HT1080 (cell line): Measurements from ENCODE around the gene HNRNPM. TPM values are rescaled to one million over a fixed set of nuclear protein-coding genes. Genes with fewer than 3 reads are reported as not detected.

Source experiments
- total RNA-seq: library from RNA; depleted of rRNA; stranded (reverse); fragments of >200 nt; shearing (Covaris generic); gene quantifications from 2 replicates; pipeline ENCODE4 v1.2.3, GENCODE V29; 2014; rRNA removed

HNRNPM gene
- total RNA-seq, 1 experiment from 2014 or later, result 146 TPM

Other genes with a start within 250 kb of the HNRNPM start
- gene CERS4, start 235.6 kb upstream of the HNRNPM start, total RNA-seq, result 0.27 and 0.50 TPM in 2 replicates
- 88.7 and 93.7 TPM in 2 replicates for gene CD320, start 136.6 kb upstream of the HNRNPM start, total RNA-seq
- 35.0 and 39.4 TPM in 2 replicates for gene NDUFA7, start 123.6 kb upstream of the HNRNPM start, total RNA-seq
- gene RPS28, start 123.5 kb upstream of the HNRNPM start, total RNA-seq, result 1,252 and 1,259 TPM in 2 replicates
- gene KANK3, start 101.7 kb upstream of the HNRNPM start, total RNA-seq, result not detected in 2 replicates
- gene ANGPTL4, start 80.8 kb upstream of the HNRNPM start, total RNA-seq, result not detected in 2 replicates
- 9.6 and 10.7 TPM in 2 replicates for gene RAB11B, start 54.6 kb upstream of the HNRNPM start, total RNA-seq
- gene MARCHF2, start 31.7 kb upstream of the HNRNPM start, total RNA-seq, result 6.5 and 10.4 TPM in 2 replicates
- not detected in 2 replicates for gene PRAM1, start 57.7 kb downstream of the HNRNPM start, total RNA-seq
- gene ZNF414, start 69.2 kb downstream of the HNRNPM start, total RNA-seq, result 4.1 and 8.5 TPM in 2 replicates
- gene MYO1F, start 132.5 kb downstream of the HNRNPM start, total RNA-seq, result not detected in 2 replicates
- gene ADAMTS10, start 165.7 kb downstream of the HNRNPM start, total RNA-seq, result not detected in 2 replicates
- not detected in 2 replicates for gene NFILZ, start 185.7 kb downstream of the HNRNPM start, total RNA-seq